Activated CD4-positive, CD25-positive, alpha-beta regulatory T cell treated with anti-CD3 and anti-CD28 coated beads, Interleukin-2, amount 50 U/mL, for 72 hours (primary cell): ENCODE results near the gene BACE1.
"Not testable (repeated sequence)": the region's sequence is repeated elsewhere in the genome, so short reads cannot be mapped to it uniquely, and the experiment has no call there.

Experiments used
- DNase-seq: peaks from one replicate; pipeline ENCODE4 v3.0.0; 2021

The BACE1 gene

DNA sequence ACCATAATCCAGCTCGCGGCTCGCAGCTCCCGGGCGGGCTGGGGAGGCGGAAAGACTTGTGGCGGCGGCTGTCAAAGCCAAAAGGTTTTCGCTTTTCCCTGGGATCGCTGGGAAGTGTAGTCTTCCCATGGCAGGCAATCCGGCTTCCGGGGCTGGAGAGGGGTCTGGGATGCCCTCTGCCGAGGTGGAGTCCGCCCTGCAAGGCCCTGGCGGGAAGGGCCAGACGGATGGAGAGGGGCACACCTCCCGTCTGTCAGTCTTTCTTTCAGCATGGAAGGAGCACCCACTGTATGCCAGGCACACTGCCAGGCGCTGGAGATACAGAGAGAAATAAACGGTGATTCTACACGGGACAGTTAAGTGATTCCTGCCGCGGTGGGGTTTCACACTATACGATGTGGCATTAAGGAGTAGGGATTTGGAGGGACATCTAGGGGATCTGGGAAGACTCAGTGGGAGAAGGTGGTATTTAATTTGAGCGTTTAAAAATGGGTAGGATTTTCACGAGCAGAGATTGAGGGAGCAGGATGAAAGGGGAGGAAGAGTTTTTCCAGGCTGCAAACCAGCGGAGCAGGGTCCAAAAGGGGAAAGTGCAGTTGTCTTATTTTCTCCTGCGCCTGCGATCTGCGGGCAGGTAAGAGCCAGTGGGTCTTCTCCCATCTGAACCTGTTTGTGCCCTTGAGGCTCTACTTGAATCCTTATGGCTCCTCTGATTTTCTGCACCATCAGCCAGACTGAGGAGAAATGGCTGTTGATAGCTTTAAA, at the start of gene BACE1:
Gene BACE1, minus strand, starts transcription at position 60 of the 765 bp plus-strand sequence. CDS start 461 bp downstream, outside the sequence.
- no peak for DNase-seq

DNA sequence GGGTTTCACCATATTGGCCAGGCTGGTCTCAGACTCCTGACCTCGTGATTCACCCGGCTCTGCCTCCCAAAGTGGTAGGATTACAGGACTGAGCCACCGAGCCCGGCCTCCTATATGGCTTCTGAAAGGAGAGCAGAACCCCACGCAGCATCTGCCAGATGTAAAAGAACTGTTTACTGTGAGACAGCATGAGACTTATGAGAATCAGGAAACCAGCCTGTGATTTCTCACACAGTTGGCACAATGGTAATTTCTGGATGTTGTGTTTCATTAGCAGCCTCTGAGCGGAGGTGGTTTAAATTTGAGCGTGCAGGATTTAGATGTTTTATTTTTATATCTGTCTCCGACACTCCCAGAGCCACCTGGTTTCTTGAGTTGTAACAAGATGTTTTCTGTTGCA, 45.4 kb upstream of the BACE1 start:
- DNase-seq: no peak

DNA sequence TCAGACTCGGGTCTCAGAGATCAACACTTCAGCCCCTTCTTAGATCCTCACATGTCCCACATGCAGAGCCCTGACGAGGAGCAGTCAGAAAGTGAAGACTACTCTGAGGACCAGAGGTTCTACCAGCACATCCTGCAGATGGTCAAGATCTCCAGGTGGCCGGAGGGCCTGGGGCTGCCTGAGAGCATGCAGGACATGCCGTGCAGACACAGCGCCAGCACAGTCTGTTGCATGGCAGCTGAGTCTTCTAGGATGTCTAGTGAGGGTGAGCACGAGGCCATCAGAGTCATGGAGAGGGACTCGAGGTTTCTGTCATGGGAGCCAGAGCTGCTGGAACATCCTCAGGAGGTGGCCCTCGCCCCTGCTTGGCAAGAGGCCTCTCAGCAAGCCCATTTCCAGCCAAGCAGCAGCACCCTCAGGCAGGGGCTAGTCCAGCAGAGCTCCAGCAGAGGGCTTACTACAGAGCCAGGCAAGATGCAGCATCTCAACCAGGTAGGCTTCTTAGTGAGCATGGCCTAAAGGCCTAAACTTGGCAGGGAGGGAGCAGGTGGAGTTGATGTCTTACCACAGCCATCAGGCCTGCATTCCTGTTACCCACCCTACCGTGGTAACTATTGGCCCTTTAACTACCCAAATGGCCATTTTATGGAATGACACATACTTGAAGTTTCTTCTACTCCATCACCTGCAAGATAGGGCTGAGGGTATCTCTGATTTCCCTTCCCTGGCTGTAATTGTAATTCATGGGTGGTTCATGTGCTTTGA, 40.3 kb upstream of the BACE1 start:
- no peak for DNase-seq

DNA sequence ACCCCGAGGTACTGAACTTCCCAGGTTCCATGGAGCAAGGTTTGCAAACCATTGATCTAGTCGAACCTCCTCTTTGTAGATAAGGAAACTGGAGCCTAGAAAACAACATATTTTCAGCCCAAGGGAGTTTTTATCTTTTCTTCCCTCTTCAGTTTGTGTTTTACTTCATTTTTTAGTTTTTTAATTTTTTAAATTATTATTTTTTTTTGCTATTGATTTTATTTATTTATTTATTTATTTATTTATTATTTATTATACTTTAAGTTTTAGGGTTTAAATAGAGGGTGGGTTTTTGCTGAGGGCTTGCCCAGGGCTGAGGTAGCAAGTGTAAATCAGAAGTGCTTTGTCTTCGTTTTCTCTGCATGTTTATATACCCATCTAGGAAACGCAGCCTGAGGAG, 38.5 kb upstream of the BACE1 start:
- no peak for DNase-seq

DNA sequence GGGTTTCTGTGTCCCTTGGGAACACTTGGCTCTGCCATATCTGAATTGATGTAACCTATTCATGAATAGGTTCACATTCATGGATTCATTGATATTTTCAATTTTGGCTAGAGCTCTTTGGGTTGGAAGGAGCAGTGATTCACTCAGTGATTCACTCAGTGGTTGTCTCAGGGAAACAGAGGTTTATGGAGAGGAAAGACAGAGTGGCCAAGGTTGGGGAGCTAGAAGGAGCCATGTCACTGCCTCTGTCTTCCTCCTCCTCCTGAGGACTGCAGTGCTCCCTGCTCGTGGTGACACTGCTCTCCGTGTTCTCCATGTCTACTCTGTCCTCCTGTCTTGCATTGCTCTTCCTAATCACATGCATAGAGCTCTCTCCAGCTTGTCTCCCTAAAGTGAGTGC, 29.0 kb upstream of the BACE1 start:
- no peak for DNase-seq

DNA sequence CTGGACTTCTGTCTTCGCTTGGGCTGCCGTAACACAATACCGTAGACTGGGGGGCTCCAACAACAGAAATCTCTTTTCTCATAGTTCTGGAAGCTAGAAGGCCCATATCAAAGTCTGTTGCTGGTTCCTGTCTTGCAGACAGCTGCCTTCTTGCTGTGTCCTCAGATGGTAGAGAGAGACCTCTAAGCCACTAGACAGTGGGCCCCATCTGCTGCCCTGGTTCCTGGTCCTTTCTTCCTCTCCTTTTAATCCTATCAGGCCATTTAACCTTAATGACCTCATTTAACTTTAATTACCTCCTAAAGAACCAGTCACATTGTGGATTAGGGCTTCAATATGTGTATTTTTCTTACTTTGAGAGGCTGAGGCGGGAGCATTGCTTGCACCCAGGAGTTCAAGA, 21.0 kb upstream of the BACE1 start:
- no peak for DNase-seq

DNA sequence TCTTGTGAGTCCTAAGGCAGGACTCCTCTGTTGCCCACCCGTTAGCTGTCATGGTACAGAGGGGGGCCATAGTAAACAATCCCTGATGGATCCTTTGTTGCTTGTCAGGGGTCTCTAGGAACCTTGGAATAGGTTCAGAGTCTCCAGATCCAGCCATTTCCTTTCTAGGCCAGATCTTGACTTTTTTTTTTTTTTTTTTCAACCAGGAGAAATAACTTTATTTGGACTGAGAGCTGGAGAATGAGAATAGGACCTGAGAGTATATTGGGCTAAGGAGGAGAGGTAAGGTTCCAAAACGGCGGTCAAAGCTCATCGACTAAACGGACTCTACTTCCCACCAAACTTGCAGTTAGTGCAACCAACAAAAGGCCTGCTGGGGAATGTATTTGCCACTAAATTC, 19.3 kb upstream of the BACE1 start:
- DNase-seq: no peak

DNA sequence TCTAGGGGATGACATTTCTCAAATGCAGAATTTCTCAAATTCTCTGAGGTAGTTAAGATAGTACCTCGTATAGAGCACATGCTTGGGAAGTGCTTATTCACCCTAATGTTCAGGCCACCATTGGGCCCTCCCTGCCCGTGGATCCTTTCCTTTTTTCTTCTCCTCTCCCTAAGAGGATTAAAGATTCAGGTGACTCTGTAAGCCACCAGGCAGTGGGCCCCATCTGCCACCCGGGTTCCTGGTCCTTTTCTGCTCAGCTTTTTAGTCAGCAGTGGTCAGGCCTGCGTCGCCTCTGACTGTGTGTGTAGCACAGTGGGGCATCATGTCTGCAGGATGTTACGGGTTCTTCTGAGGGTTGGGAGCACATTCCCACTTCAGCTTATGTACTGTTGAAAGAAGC, 18.8 kb upstream of the BACE1 start:
- DNase-seq: no peak

DNA sequence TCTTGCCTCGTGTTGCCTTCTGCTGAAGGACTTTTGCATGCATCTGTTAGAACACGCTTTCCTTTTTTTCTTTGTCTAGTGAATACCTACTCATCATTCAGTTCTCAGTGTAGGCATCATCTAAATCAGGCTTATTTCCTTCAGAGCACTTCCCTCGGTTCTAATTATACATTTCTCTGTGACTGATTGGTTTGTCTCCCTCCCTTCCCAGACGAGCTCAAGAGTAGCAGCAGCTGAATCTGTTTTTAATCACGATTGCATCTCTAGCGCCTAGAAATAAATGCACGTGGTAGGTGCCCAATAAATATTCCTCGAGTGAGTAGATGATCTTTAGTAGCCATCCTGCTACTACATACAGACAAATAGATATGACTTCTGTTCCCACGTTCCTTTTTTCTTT, 17.9 kb upstream of the BACE1 start:
- DNase-seq: no peak

DNA sequence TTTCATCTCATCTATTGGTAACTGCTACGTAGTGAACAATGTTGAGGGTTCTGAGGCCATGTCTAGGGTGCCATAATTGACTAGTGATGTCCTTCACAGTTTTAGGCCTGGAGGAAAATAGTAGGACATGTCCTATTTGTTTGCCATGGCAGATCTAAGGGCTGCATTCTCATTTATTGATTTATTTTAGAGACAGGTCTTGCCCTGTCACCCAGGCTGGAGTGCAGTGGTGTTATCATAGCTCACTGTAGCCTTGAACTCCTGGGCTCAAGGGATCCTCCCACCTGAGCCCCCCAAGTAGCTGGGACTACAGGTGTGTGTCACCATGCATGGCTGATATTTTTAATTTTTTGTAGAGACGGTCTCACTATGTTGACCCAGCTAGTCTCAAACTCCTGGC, 16.8 kb upstream of the BACE1 start:
- no peak for DNase-seq

DNA sequence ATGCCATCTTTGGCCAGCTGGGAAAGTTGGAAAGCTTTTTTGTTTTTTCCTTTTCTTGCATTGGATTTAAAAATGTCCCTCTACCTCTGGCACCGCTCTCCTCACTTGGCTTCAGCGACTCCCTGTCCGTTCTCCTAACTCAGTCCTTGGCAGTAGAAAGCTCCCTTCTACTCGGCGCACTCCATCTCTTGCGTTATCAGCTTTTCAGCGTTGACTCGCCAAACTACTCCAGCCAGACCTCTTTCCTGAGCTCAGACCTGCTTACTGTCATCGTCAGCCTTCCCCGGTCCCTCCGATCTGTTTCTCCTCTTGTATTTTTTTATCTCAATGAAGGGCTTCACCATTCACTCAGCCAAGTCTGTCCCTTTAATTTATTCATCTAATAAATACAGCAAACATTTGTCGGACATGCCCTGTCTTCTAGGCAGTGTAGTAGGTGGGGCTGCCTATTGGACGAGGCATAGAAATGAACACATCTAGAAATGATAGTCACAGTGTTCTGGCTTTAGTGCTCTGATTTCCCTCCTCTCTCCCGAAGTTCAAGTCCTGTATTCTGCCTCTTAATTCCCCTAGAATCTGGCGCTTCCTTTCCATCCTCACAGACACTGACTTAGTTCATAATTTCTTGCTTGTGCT, 12.4 kb upstream of the BACE1 start:
- DNase-seq: no peak

DNA sequence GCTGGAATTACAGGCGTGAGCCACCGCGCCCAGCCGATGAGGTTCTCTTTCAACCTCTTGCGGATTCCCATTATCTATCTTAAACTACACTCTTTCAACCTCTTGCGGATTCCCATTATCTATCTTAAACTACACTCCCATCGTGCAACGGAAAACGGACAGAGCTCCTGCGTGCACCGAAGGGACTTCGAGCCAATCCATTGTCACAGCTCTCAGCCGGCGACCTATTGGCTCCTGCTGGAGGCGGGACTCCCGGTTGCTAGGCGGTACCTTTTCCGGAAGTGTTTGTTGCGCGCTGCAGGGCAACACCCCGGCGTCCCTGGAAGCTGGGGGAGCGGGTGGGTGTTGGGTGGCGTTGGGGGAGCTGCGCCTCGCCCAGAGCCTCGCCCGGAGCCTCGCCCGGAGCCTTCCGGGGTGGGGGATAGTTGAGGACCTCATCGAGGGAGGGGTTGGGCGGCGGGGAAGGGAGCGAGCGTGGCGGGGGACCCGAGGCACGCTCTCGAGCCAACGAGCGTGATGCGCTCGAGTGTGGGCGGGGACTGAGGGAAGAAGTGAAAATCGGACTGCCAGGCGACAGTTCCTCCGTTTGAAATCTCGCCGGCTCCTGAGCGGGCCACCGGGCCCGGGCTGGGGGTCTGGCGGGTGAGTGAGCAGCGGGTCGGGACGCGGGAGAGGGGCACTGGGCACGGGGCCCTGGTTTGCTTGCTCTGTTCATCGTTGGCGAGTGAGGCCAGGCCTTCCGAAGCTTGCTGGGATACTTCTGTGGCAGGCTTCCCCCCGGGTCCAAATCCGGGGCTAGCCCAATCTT, 11.7 kb upstream of the BACE1 start, which contains the start of gene CEP164:
Gene CEP164, plus strand, starts transcription at position 288 of the 808 bp plus-strand sequence. CDS start 10,733 bp downstream, outside the sequence.
- peak; percentile 90 for DNase-seq

DNA sequence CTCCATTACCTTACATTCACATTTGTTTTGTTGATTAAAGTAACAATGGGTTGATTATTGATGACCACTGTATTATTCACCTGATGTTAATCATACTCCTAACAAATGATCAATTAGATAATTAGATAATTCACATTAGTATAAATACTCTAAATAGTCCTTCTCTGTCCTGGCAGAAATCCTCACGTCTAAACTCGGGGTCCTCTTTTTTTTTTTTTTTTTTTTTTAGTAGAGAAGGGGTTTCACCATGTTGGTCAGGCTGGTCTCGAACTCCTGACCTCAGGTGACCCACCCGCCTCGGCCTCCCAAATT, 11.2 kb upstream of the BACE1 start:
- not testable (repeated sequence) for DNase-seq

DNA sequence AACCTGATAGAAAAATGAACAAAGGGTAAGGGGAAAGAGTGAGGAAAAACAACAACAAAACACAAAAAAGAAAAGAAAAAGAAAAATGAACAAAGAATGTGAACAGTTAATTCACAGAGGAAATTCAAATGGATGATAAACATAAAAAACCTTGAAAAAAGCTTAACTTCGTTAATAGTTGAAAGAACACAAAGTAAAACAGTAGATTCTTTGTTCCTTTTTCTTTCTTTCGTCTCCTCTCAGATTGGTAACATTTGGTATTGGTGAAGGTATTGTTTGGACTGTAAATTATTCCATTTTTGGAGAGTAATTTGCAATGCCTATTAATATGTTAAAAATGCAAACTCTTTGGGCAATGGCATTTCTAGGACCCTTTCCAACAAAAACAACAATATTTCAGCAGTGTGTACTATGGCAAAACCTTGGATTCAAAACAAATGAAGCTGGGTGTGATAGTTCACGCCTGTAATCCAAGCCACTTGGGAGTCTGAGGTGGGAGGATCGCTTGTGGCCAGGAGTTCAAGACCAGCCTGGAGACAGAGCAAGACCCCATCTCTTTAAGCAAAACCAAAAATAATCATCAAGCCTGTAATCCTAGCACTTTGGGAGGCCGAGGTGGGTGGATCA, 3.3 kb upstream of the BACE1 start:
- DNase-seq: no peak

DNA sequence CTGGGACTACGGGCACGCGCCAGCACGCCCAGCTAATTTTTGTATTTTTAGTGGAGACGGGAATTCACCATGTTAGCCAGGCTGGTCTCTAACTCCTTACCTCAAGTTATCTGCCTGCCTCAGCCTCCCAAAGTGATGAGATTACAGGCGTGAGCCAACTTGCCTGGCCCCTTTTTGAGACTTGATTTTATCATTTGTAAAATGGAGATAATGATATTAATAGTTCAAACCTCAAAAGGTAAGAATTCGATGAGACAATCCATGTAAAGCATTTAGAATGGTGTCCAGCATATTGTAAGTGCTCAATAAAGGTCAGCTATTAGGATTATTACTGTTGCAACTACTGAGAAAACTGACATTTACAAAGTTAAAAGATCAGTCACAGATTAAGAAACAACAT, 2.7 kb upstream of the BACE1 start:
- DNase-seq: no peak

DNA sequence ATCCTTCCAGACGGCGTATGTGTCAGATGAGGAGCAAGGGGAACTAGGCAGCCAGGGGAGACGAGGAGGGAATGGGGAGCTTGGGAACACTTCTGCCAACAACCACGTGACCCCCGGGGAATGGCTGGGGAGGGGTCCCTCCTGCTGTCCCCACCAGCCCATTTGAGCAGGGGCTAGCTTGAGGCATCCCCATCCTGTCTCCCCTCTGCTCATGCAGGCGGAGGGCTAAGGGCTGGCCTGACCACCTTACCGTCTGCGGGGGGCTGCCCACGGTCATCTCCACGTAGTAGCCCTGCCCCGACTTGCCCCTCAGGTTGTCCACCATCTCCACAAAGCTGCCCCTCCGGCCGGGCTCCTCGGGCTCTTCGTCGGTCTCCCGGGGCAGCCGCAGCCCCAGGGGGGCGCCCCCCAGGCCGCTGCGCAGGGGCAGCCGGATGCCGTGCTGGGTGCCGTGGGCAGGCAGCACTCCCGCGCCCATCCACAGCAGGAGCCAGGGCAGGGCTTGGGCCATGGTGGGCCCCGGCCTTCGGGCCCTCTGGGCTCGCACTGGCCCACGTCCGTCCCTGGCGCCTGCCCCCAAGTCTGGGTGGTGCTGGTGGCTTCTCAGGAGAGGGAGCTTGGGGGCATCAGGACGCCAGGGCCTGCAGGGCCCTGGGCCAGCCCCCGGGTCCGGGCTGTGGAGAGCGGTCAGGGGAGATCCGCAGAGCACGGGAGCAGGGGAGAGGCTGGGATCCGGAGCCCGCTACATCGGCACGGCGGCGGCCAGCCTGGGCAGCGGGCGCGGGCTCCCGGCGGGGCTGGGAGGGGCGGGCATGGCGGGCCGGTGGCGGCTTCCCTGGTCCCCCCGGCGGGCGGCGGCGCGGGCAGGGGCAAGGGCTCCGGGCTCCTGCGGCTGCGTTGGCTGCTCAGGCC, 515 bp downstream of the BACE1 start:
- DNase-seq: peak; percentile 35

DNA sequence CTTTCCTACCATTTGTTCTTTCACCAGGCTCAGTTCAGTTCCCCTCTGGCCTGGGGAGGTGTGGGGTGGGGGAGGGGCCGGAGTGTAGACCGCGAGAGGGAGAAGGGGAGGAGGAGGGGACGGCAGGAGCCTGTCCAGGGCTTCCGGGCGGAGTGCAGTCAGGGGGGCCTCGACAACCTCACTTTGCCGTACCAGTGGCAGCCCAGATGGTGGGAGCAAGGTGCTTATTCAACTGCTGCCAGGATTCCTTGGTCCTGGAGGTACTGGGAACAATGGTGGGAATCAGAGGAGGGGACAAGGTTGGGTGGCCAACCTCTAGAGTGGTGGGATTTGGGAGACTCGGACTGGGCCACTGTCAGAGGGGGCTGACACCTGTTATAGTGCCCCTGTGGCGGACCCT, 1.2 kb downstream of the BACE1 start:
- no peak for DNase-seq

DNA sequence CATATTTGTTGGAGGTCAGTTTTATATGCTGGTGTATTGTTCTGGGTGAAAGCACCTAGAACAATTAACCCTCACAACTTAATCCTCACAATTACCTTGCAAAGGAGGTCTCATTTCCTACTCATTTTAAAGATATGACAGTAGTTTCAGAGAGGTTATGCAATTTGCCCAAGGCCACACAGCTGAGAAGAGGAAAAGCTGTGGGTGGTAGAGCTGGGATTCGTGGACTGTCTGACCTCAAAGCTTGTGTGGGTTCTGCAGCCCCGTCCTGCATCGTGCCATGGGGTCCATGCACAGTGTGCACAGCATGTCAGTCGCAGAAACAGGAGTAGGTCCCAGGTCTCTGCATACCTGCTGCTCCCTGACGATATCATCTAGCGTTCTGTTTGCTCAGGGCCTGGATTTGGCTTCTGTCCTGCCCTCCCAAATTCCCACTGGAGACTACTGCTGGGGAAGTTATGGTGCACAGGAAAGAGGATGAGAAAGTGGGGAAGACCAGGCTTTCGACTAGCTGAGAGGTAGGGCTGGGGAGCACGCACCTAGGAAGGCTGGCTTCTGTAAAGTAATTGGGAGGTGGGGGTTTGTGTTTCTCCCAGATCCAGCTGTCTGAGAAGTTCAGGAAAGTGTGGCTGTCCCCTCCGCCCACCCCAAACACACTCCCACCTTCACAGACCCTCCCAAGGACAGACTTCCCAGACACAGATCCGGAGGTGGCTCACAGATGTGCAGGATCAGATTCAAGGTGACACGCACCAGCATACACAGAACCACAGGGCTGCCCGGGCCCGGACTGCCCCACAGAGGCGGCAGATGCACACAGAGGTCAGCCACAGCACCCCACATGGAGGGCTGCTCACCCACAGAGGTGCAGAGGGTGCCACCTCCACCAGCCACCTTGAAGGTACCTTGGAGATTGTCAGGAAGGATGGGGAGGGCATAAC, 2.0 kb downstream of the BACE1 start:
- DNase-seq: no peak

DNA sequence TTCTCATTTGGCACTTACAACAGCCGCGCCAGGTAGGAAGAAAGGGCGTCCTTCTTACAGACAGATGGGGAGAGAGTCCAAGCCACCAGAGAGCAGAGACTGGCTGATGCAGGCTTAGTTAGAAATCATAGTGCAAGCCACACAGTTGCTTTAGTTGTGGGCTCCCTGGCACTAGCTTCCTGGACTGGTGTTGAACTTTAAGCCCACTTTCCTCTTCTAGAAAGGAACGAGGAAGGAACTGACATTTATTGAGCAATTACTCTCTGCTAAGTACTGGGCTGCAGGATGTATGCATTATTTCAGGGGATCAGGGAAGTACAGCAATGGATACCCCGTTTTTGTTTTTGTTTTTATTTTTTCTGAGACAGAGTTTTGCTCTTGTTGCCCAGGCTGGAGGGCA, 3.0 kb downstream of the BACE1 start:
- no peak for DNase-seq

DNA sequence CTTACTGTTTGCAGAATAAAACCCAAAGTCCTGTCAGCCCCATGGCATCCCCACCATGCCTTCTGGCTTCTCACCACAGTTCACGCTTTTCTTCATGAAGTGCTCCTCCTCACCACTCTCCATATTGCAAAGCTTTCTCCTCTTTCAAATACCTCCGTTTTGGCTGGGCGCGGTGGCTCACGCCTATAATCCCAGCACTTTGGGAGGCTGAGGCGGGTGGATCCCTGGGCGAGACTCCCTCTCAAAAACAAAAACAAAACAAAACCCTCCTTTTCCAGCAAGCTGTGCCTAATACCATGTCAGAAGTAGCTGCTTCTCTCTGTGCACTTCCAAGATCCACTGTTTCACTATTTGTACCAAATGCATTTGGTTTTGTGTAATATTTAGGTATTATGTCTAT, 6.7 kb downstream of the BACE1 start:
- no peak for DNase-seq
